NCI-H1694 (cell line): Measurements from ENCODE around the gene CNDP2.
A peak's percentile ranks its signal among the peaks of the same experiment; 100 is the strongest.
"Not testable (repeated sequence)": the region's sequence is repeated elsewhere in the genome, so short reads cannot be mapped to it uniquely, and the experiment has no call there.

Experiments used
- DNase-seq: peaks from one replicate; lab custom pipeline; 2025; lab: John Stamatoyannopoulos, UW

CNDP2 gene

GRCh38 chr18:74534981-74535649 lies 39.0 kb downstream of the CNDP2 start:
- DNase-seq: no peak

GRCh38 chr18:74539289-74539688 lies 43.1 kb downstream of the CNDP2 start:
- DNase-seq: no peak

GRCh38 chr18:74540652-74541421 lies 44.7 kb downstream of the CNDP2 start:
- no peak for DNase-seq

GRCh38 chr18:74541703-74542555 lies 45.8 kb downstream of the CNDP2 start:
- no peak for DNase-seq

- DNase-seq: no peak
These were observed 48.7 kb downstream of the CNDP2 start for GRCh38 chr18:74544898-74545297.

- no peak for DNase-seq
These were observed 49.8 kb downstream of the CNDP2 start for GRCh38 chr18:74546007-74546406.

GRCh38 chr18:74546751-74547530 lies 50.8 kb downstream of the CNDP2 start:
- no peak for DNase-seq

- DNase-seq: no peak
These were observed 51.7 kb downstream of the CNDP2 start for GRCh38 chr18:74547860-74548259.

GRCh38 chr18:74549591-74550104 lies 53.5 kb downstream of the CNDP2 start:
- DNase-seq: no peak

- DNase-seq: no peak
These were observed 54.7 kb downstream of the CNDP2 start for GRCh38 chr18:74550886-74551285.

- no peak for DNase-seq
These were observed 55.3 kb downstream of the CNDP2 start for GRCh38 chr18:74551452-74551851.

GRCh38 chr18:74551936-74552555 lies 55.9 kb downstream of the CNDP2 start:
- DNase-seq: peak; percentile 72

- DNase-seq: no peak
These were observed 60.0 kb downstream of the CNDP2 start for GRCh38 chr18:74556126-74556525.

GRCh38 chr18:74558096-74558495 lies 61.9 kb downstream of the CNDP2 start:
- DNase-seq: no peak

GRCh38 chr18:74562131-74562730 lies 66.1 kb downstream of the CNDP2 start:
- DNase-seq: no peak

- DNase-seq: no peak
These were observed 66.6 kb downstream of the CNDP2 start for GRCh38 chr18:74562775-74563174.

GRCh38 chr18:74563999-74564398 lies 67.8 kb downstream of the CNDP2 start:
- DNase-seq: no peak

GRCh38 chr18:74565164-74565563 lies 69.0 kb downstream of the CNDP2 start:
- DNase-seq: not testable (repeated sequence)

- DNase-seq: not testable (repeated sequence)
These were observed 69.8 kb downstream of the CNDP2 start for GRCh38 chr18:74565993-74566392.

GRCh38 chr18:74567822-74568221 lies 71.7 kb downstream of the CNDP2 start:
- DNase-seq: no peak

GRCh38 chr18:74569401-74569800 lies 73.2 kb downstream of the CNDP2 start:
- no peak for DNase-seq
